C4-2B (cell line): Measurements from ENCODE around the gene MAGEF1.

ENCODE experiments used
- ZFX ChIP-seq: fragments of 450-650 bp; IDR thresholded peaks from 2 replicates; pipeline ENCODE4 v1.6.1; 2017
- TF ChIP-seq, protein P1 (sequence below): fragments of 450-650 bp; conservative IDR thresholded peaks from 2 replicates; pipeline ENCODE4 v1.5.1; 2017; ENCODE audit warnings: mild to moderate bottlenecking

- TF ChIP-seq, protein P1, sequence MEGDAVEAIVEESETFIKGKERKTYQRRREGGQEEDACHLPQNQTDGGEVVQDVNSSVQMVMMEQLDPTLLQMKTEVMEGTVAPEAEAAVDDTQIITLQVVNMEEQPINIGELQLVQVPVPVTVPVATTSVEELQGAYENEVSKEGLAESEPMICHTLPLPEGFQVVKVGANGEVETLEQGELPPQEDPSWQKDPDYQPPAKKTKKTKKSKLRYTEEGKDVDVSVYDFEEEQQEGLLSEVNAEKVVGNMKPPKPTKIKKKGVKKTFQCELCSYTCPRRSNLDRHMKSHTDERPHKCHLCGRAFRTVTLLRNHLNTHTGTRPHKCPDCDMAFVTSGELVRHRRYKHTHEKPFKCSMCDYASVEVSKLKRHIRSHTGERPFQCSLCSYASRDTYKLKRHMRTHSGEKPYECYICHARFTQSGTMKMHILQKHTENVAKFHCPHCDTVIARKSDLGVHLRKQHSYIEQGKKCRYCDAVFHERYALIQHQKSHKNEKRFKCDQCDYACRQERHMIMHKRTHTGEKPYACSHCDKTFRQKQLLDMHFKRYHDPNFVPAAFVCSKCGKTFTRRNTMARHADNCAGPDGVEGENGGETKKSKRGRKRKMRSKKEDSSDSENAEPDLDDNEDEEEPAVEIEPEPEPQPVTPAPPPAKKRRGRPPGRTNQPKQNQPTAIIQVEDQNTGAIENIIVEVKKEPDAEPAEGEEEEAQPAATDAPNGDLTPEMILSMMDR: no peak
- no peak for TF ChIP-seq ZFX
Observed at GRCh38 chr3:184685646-184686045, 26.2 kb downstream of the MAGEF1 start.
